ENCODE results near the gene GPR108.
"Not testable (repeated sequence)": the region's sequence is repeated elsewhere in the genome, so short reads cannot be mapped to it uniquely, and the experiment has no call there.

GRCh38 chr19:6771648-6772027 is 34.3 kb upstream of the GPR108 start:
- TF ChIP-seq RAD21 (IDR thresholded peaks at IDR 0.05); CTCF (IDR thresholded peaks at IDR 0.05; ENCODE audit: low read depth, low read length, missing input control); SP1 (IDR thresholded peaks at IDR 0.05); GABPA (IDR thresholded peaks at IDR 0.05 in 1 of 2, conservative IDR thresholded peaks at IDR 0.05 in 1 of 2): not testable (repeated sequence)
